Adrenal gland (tissue), 12 donors: ENCODE results near the gene XIRP2. TPM values are rescaled to one million over a fixed set of nuclear protein-coding genes. Genes with fewer than 3 reads are reported as not detected.

Source experiments
- DNase-seq, 7 donors: peaks; one replicate each; pipeline ENCODE4 v3.0.0-alpha.2; 2019 to 2020
- H3K27ac ChIP-seq, 5 donors: fragments of 200-600 bp; sonication (generic) in 4 of 5; 1 replicate in 3 of 5; 2 replicates in 2 of 5; pipeline versions ENCODE4 v1.5.1 to v1.8.0; 2016 to 2020; ENCODE audit warnings: mild to moderate bottlenecking in 1 of 5
- H3K27me3 ChIP-seq: fragments of 200-600 bp; 2 replicates; pipeline ENCODE4 v1.8.0; 2021
- H3K36me3 ChIP-seq, 2 donors: fragments of 200-600 bp; replicated peaks in 1 of 2; 1 replicate in 1 of 2; 2 replicates in 1 of 2; pipeline versions ENCODE4 v1.5.1 to v1.8.0; 2018 to 2022
- H3K4me1 ChIP-seq, 2 donors: fragments of 200-600 bp; replicated peaks in 1 of 2; 1 replicate in 1 of 2; 2 replicates in 1 of 2; pipeline versions ENCODE4 v1.5.1 to v1.8.0; 2018 to 2021
- H3K4me3 ChIP-seq, 4 donors: fragments of 200-600 bp; sonication (generic) in 3 of 4; one replicate each; pipeline ENCODE4 v1.5.1; 2016 to 2018
- H3K9me3 ChIP-seq, 3 donors: fragments of 200-600 bp; sonication (generic) in 1 of 3; replicated peaks in 1 of 3; 1 replicate in 2 of 3; 2 replicates in 1 of 3; pipeline versions ENCODE4 v1.5.1 to v1.8.0; 2016 to 2021
- POLR2A ChIP-seq, 2 donors: fragments of 450-650 bp; IDR thresholded peaks; one replicate each; pipeline ENCODE4 v1.6.1; 2017; ENCODE audit warnings: antibody characterized with exemption in 2 of 2, mild to moderate bottlenecking in 2 of 2, moderate library complexity in 1 of 2
- WGBS, 4 donors: extraction: QIAGEN DNeasy Blood & Tissue Kit in 2 of 4; methylation state at CpG; one replicate each; pipeline versions ENCODE4 v1.1.5 to v1.1.7; 2013 to 2017; 5-methylcytosine and 5-hydroxymethylcytosine counted together
- intact Hi-C, 2 donors: fragments of 100-400 bp; cut with DNase I; formaldehyde crosslinking; loops; one replicate each; pipeline versions ENCODE4 v1.14.1 to v1.15.0; 2022 to 2023
- polyA plus RNA-seq, 3 donors: library from polyadenylated mRNA; stranded (reverse); fragments of 200-250 nt in 2 of 3; fragments of 350-450 nt in 1 of 3; fragmentation: Illumina TruSeq in 1 of 3; extraction: RNeasy Lipid Tissue Mini Kit (QIAGEN cat#74804) in 1 of 3; gene quantifications; one replicate each; pipeline ENCODE4 v1.2.3, GENCODE V29; 2013 to 2014
- total RNA-seq, 9 donors: library from RNA; depleted of rRNA in 4 of 9; stranded (reverse); fragments of >200 nt in 4 of 9; fragments of 120-200 nt in 1 of 9; fragmentation: NEBNext Ultra II Directional in 1 of 9; extraction: Animal tissue kit (Norgen Biotek cat#: 25700) in 1 of 9; gene quantifications; one replicate each; pipeline versions ENCODE4 v1.1.0 to v1.2.4, GENCODE V29; 2013 to 2023
- TF ChIP-seq, protein P1 (sequence below), 6 experiments: fragments of 450-650 bp in 4 of 6; fragments of 200-600 bp in 2 of 6; sonication (generic) in 1 of 6; IDR thresholded peaks; 1 replicate in 5 of 6; 2 replicates in 1 of 6; pipeline versions ENCODE4 v1.5.1 to v1.8.0; 2016 to 2021; ENCODE audit warnings: antibody characterized with exemption in 6 of 6, mild to moderate bottlenecking in 2 of 6, moderate library complexity in 1 of 6
- donor health status: healthy with polysubstance abuse.
- donor health status: Bipolar disorder and iron deficiency.
- donor health status: DM: yes; HTN: yes; CAD: no.
- donor health status: DM: no; HTN: no; CAD: no.
- donor health status: DM: no; HTN: no; CAD: no.
- donor health status: DM: yes; HTN: yes; CAD: no.

The XIRP2 gene
- total and polyA plus RNA-seq, 12 donors = 0.06 to 1.3 (median 0.17) TPM; not detected in 7

GRCh38 chr2:167298017-167298416 is 409.7 kb downstream of the XIRP2 start:
- 68 to 94% (median 73%) methylated on average over 1 of the region's 1 CpG for WGBS, 4 donors
- no peak for TF ChIP-seq POLR2A (IDR thresholded peaks at IDR 0.05)
- TF ChIP-seq, protein P1, sequence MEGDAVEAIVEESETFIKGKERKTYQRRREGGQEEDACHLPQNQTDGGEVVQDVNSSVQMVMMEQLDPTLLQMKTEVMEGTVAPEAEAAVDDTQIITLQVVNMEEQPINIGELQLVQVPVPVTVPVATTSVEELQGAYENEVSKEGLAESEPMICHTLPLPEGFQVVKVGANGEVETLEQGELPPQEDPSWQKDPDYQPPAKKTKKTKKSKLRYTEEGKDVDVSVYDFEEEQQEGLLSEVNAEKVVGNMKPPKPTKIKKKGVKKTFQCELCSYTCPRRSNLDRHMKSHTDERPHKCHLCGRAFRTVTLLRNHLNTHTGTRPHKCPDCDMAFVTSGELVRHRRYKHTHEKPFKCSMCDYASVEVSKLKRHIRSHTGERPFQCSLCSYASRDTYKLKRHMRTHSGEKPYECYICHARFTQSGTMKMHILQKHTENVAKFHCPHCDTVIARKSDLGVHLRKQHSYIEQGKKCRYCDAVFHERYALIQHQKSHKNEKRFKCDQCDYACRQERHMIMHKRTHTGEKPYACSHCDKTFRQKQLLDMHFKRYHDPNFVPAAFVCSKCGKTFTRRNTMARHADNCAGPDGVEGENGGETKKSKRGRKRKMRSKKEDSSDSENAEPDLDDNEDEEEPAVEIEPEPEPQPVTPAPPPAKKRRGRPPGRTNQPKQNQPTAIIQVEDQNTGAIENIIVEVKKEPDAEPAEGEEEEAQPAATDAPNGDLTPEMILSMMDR (IDR thresholded peaks at IDR 0.05) = no peak
- H3K36me3 ChIP-seq = no peaks in the 10 kb centered on the region
- intact Hi-C loops = no loop called here
- no peak overlapping the region for H3K4me3 ChIP-seq
- peaks cover 10 to 17% of the 10 kb centered on the region in 2 donors for H3K4me1 ChIP-seq
- no peak for DNase-seq
- H3K27me3 ChIP-seq = peaks cover 31% of the 10 kb centered on the region
- H3K9me3 ChIP-seq = no peaks in the 10 kb centered on the region
- H3K27ac ChIP-seq = no peak overlapping the region
